Measurements from ENCODE around the gene ALDH6A1. TPM values are rescaled to one million over a fixed set of nuclear protein-coding genes. Genes with fewer than 3 reads are reported as not detected.

The ALDH6A1 gene
- total RNA-seq, 6 donors from 2014 or later = 10.4 to 48.0 (median 30.5) TPM

DNA sequence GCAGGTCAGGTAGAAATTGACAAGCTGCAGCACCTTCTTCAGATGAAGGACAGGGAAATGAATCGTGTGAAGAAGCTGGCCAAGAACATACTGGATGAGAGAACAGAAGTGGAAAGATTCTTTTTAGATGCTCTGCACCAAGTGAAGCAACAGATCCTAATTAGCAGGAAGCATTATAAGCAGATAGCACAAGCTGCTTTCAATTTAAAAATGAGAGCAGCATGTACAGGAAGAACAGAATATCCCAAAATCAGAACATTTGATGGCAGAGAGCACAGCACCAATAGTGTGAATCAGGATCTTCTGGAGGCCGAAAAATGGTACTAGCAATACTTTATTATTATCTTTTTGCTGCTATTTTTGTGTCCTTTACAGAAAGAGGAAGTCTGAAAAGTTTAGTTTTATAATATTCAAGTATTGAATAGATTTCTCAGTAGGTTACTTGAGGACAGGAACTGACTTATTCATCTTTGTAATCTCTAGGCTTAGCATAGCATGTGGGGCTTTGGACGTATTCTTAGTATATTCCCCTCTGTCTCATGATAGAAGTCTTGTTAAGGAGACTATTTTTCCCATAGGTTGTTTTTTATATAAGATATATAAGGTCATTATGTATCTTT is 34.3 kb downstream of the ALDH6A1 start:
- 56 to 60% methylated on average over 3 of the region's 3 CpGs for WGBS, 2 donors
- no peak for ATAC-seq (ENCODE audit: low FRiP score in 2 of 2)

DNA sequence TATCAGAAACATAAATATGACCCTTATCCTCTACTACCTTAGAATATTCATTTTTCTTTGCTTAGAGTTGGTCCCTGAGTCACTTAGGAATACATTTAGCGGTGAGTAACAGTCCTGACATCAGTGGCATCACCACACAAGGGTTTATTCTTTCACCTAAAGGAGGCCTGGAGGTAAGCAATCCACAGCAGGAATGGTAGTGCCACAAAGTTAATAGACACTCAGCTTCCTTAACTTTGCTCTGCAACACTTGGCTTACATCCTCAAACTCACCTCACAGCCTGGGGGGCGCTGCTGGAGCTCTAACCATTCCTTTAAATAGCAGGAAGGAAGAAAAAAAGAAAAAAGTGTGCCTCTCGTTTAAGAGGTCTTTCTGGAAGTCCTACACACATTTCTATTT is 36.0 kb downstream of the ALDH6A1 start:
- ATAC-seq (ENCODE audit: low FRiP score in 2 of 2) (no peak), DNase-seq (no peak)
- 56 to 59% methylated on average over 3 of the region's 3 CpGs for WGBS, 2 donors
- H3K27ac ChIP-seq = no peak overlapping the region
- H3K4me1 ChIP-seq = no peaks in the 10 kb centered on the region
- H3K4me3 ChIP-seq = no peak overlapping the region
- H3K36me3 ChIP-seq = no peaks in the 10 kb centered on the region
- H3K9me3 ChIP-seq = no peaks in the 10 kb centered on the region
- H3K27me3 ChIP-seq = no peaks in the 10 kb centered on the region
- TF ChIP-seq POLR2AphosphoS5 (IDR thresholded peaks at IDR 0.05) (no peak), EP300 (IDR thresholded peaks at IDR 0.05) (no peak), POLR2A (IDR thresholded peaks at IDR 0.05) (no peak)
- TF ChIP-seq, protein P1, sequence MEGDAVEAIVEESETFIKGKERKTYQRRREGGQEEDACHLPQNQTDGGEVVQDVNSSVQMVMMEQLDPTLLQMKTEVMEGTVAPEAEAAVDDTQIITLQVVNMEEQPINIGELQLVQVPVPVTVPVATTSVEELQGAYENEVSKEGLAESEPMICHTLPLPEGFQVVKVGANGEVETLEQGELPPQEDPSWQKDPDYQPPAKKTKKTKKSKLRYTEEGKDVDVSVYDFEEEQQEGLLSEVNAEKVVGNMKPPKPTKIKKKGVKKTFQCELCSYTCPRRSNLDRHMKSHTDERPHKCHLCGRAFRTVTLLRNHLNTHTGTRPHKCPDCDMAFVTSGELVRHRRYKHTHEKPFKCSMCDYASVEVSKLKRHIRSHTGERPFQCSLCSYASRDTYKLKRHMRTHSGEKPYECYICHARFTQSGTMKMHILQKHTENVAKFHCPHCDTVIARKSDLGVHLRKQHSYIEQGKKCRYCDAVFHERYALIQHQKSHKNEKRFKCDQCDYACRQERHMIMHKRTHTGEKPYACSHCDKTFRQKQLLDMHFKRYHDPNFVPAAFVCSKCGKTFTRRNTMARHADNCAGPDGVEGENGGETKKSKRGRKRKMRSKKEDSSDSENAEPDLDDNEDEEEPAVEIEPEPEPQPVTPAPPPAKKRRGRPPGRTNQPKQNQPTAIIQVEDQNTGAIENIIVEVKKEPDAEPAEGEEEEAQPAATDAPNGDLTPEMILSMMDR (IDR thresholded peaks at IDR 0.05) = no peak

More for the DNA sequence above, 34.3 kb downstream of the ALDH6A1 start:
- DNase-seq = no peak
- Histone ChIP-seq H3K27me3 (no peaks in the 10 kb centered on the region), H3K36me3 (no peaks in the 10 kb centered on the region), H3K9me3 (no peaks in the 10 kb centered on the region), H3K4me1 (no peaks in the 10 kb centered on the region), H3K27ac (no peak overlapping the region), H3K4me3 (no peak overlapping the region)
- TF ChIP-seq EP300 (IDR thresholded peaks at IDR 0.05) (no peak), POLR2AphosphoS5 (IDR thresholded peaks at IDR 0.05) (no peak), POLR2A (IDR thresholded peaks at IDR 0.05) (no peak)
- TF ChIP-seq, protein P1 (IDR thresholded peaks at IDR 0.05) = no peak

DNA sequence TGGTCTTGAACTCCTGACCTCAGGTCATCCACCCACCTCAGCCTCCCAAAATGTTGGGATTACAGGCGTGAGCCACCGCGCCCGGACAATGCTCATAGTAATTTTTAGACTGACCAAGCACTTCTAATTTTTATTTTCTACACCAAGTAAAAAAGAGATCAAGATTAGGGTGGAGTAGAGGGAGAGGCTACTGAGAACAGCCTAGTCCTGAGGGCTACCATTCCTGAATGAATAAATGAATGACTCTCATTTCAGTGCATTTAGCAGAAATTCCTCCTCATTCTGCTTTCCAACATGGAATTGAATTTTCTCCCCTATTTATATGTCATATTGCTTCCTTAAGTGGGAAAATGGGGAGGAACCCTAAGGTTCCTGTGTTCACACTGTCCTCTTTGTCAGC is 38.7 kb downstream of the ALDH6A1 start:
- Histone ChIP-seq H3K4me1 (no peaks in the 10 kb centered on the region), H3K27ac (no peak overlapping the region), H3K4me3 (no peak overlapping the region), H3K9me3 (no peaks in the 10 kb centered on the region), H3K27me3 (no peaks in the 10 kb centered on the region), H3K36me3 (no peaks in the 10 kb centered on the region)
- WGBS, 2 donors = 99 to 100% methylated on average over 4 of the region's 4 CpGs
- no peak for DNase-seq
- ATAC-seq (ENCODE audit: low FRiP score in 2 of 2) = no peak
- TF ChIP-seq, protein P1 (IDR thresholded peaks at IDR 0.05) = no peak
- TF ChIP-seq POLR2A (IDR thresholded peaks at IDR 0.05) (no peak), POLR2AphosphoS5 (IDR thresholded peaks at IDR 0.05) (no peak), EP300 (IDR thresholded peaks at IDR 0.05) (no peak)

DNA sequence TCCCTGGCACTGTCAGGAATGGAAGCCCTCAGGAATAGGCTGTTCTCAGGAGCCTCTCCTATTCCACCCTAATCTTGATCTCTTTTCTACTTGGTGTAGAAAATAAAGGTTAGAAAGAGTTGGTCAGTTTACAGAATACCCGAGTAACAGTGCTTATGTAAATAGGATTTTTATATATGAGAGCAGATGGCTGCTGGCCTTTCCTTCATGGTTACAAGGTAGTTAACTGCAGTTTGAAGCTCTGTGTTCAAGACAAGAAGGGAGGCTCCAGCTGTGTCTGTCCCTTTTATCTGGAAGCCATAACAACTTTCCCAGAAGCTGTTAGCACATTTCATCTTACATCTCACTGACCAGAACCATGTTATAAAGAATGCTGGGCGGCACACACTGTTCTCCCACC is 42.0 kb downstream of the ALDH6A1 start:
- ATAC-seq (ENCODE audit: low FRiP score in 2 of 2) (no peak), DNase-seq (no peak)
- H3K27ac ChIP-seq = no peak overlapping the region
- no peaks in the 10 kb centered on the region for H3K4me1 ChIP-seq
- TF ChIP-seq POLR2AphosphoS5 (IDR thresholded peaks at IDR 0.05) (no peak), POLR2A (IDR thresholded peaks at IDR 0.05) (no peak)
- no peaks in the 10 kb centered on the region for H3K9me3 ChIP-seq
- no peak overlapping the region for H3K4me3 ChIP-seq
- H3K36me3 ChIP-seq = no peaks in the 10 kb centered on the region
- WGBS, 2 donors = 64 to 85% methylated on average over 2 of the region's 2 CpGs
- H3K27me3 ChIP-seq = no peaks in the 10 kb centered on the region

DNA sequence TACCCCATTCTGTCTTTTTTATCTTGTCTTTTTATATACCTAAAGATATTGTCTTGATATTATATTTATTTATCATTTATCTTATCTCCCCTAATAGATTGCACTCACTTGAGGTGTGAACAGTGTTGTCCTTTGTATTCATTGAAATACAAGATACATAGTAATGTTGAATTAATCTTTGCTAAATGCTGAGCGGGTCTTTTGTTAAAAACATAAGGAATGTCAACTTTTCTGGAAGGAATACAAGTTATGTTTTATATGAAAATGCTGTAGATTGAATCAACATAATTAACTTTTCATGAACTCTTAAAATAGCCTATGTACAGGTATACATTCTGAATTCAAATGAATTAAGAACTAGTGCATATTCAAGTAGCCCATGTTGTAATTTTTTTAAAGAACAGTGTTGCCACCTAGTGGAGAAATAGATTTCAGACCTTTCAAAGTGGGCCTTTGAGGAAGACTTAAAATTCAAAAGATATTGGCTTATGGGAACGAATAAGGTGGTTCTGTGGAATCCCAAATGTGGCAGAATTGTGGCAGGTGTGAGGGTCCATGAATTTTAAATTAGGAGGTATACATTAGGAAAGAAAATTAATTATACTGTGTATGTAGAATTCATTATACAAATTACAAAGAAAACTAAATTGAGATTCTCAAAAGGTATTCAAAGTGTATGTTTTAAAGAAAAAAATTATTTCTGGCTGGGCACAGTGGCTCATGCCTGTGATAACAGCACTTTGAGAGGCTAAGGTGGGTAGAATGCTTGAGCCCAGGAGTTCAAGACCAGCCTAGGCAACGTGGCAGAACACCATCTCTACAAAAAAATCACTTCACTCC is 46.0 kb downstream of the ALDH6A1 start:
- no peak overlapping the region for H3K27ac ChIP-seq
- H3K4me1 ChIP-seq = no peaks in the 10 kb centered on the region
- ATAC-seq (ENCODE audit: low FRiP score in 2 of 2) = peak in 1 of 2 donors; percentile 41
- no peaks in the 10 kb centered on the region for H3K9me3 ChIP-seq
- no peaks in the 10 kb centered on the region for H3K27me3 ChIP-seq
- no peaks in the 10 kb centered on the region for H3K36me3 ChIP-seq
- TF ChIP-seq, protein P1 (IDR thresholded peaks at IDR 0.05) = peak; percentile 39 to 60 (median 56)
- TF ChIP-seq POLR2A (IDR thresholded peaks at IDR 0.05) = no peak
- 66 to 68% methylated on average over 3 of the region's 3 CpGs for WGBS, 2 donors
- DNase-seq = no peak
- H3K4me3 ChIP-seq = no peak overlapping the region
